ENCODE data around the gene STAC3.
A peak's percentile ranks its signal among the peaks of the same experiment; 100 is the strongest.

The STAC3 gene

DNA sequence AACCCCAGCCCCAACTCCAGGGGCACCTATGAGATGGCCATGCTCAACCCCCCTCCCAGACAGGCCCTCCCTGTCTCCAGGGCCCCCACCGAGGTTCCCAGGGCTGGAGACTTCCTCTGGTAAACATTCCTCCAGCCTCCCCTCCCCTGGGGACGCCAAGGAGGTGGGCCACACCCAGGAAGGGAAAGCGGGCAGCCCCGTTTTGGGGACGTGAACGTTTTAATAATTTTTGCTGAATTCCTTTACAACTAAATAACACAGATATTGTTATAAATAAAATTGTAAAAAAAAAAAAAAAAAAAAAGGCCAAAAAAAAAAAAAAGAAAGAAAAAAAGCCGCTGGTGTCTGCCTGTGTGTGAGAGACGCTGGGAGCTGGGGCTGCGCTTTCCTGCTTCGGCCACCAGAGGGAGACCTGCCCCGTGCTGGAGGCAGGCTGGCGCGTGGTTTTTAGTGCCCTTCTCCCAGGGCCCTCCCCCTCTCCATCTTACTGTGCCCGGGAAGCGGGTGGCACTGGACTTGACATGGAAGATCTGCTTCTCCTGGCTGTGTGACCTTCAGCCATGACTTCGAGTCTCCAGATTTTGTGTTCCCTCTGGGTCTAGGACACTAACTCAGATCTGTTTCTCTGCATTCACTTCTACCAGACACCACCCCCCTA, 37.8 kb downstream of the STAC3 start:
- TF ChIP-seq, protein P1, sequence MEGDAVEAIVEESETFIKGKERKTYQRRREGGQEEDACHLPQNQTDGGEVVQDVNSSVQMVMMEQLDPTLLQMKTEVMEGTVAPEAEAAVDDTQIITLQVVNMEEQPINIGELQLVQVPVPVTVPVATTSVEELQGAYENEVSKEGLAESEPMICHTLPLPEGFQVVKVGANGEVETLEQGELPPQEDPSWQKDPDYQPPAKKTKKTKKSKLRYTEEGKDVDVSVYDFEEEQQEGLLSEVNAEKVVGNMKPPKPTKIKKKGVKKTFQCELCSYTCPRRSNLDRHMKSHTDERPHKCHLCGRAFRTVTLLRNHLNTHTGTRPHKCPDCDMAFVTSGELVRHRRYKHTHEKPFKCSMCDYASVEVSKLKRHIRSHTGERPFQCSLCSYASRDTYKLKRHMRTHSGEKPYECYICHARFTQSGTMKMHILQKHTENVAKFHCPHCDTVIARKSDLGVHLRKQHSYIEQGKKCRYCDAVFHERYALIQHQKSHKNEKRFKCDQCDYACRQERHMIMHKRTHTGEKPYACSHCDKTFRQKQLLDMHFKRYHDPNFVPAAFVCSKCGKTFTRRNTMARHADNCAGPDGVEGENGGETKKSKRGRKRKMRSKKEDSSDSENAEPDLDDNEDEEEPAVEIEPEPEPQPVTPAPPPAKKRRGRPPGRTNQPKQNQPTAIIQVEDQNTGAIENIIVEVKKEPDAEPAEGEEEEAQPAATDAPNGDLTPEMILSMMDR (IDR thresholded peaks at IDR 0.05; ENCODE audit: low read depth, low read length, missing control alignments): peak; percentile 97
- H3K4me3 ChIP-seq (replicated peaks; ENCODE audit: low read depth, low read length): no peak overlapping the region
- peak; percentile 52 for DNase-seq (ENCODE audit: extremely low read depth, low read depth)

DNA sequence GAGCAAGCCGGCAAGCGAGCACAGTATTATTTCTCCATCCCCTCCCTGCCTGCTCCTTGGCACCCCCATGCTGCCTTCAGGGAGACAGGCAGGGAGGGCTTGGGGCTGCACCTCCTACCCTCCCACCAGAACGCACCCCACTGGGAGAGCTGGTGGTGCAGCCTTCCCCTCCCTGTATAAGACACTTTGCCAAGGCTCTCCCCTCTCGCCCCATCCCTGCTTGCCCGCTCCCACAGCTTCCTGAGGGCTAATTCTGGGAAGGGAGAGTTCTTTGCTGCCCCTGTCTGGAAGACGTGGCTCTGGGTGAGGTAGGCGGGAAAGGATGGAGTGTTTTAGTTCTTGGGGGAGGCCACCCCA, 38.3 kb downstream of the STAC3 start:
- DNase-seq (ENCODE audit: extremely low read depth, low read depth): no peak
- TF ChIP-seq, protein P1 (IDR thresholded peaks at IDR 0.05; ENCODE audit: low read depth, low read length, missing control alignments): no peak
- H3K4me3 ChIP-seq (replicated peaks; ENCODE audit: low read depth, low read length): no peak overlapping the region

DNA sequence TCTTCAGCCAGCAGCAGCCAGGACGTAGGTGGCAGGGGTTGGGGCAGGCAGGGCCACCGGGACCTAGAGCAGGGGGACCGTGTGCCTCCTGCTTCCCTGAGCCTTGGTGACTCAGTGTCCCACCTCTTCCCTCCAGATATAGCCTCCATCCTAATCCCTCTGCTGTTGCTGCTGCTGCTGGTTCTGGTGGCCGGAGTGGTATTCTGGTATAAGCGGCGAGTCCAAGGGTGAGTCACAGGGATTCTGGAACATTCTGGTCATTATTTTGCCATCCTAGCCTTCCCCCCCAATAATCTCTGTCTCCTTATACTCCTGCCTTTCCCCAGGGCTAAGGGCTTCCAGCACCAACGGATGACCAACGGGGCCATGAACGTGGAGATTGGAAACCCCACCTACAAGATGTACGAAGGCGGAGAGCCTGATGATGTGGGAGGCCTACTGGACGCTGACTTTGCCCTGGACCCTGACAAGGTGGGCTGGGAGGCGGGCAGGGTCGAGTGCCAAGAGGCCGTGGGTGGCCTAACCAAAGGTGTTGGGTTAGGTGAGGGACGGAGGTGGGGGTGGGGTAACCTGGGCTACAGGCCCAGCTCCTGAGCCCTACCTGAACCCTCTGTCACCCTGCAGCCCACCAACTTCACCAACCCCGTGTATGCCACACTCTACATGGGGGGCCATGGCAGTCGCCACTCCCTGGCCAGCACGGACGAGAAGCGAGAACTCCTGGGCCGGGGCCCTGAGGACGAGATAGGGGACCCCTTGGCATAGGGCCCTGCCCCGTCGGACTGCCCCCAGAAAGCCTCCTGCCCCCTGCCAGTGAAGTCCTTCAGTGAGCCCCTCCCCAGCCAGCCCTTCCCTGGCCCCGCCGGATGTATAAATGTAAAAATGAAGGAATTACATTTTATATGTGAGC, 38.9 kb downstream of the STAC3 start:
- TF ChIP-seq, protein P1 (IDR thresholded peaks at IDR 0.05; ENCODE audit: low read depth, low read length, missing control alignments): no peak
- H3K4me3 ChIP-seq (replicated peaks; ENCODE audit: low read depth, low read length): no peak overlapping the region
- no peak for DNase-seq (ENCODE audit: extremely low read depth, low read depth)

DNA sequence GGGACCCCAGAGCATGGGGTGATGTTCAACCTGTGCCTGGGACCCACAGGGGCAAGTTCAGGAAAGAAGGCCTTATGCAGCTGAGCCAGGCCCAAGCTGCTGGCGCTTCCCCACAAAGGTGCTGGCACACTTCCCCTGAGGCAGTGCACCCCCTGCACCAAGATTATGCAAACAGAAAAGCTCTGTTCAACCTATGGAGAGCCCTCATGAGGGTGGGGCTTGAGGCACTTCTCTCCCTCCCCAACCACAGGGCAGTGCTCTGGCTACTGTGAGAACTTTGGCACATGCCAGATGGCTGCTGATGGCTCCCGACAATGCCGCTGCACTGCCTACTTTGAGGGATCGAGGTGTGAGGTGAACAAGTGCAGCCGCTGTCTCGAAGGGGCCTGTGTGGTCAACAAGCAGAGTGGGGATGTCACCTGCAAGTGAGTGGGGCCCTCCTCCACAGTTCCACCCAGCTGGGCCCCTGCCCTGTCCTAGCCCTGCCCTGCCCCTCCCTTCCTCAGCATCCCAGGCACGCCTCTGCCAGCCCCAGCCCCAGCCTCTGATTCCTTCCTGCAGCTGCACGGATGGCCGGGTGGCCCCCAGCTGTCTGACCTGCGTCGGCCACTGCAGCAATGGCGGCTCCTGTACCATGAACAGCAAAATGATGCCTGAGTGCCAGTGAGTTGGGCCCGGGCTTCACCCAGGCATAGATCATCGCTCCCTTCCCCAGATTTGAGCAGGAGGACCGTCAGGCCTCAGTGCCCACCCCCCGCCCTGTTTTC, 39.9 kb downstream of the STAC3 start:
- no peak overlapping the region for H3K4me3 ChIP-seq (replicated peaks; ENCODE audit: low read depth, low read length)
- no peak for DNase-seq (ENCODE audit: extremely low read depth, low read depth)
- TF ChIP-seq, protein P1 (IDR thresholded peaks at IDR 0.05; ENCODE audit: low read depth, low read length, missing control alignments): no peak

DNA sequence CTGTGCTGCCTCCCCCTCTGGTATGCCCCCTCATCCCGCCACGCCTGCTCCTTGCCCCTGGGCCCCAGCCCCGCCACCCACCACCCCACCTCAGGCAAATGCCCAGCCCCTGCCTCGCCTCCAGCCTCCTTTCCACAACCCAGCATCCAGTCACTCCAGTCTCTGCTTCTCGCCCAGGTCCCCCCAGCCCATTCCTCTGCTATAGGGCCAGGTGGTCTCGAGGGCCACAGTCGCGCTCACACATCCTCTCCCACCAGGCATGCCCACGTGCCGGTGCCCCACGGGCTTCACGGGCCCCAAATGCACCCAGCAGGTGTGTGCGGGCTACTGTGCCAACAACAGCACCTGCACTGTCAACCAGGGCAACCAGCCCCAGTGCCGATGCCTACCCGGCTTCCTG, 40.5 kb downstream of the STAC3 start:
- H3K4me3 ChIP-seq (replicated peaks; ENCODE audit: low read depth, low read length): no peak overlapping the region
- TF ChIP-seq, protein P1 (IDR thresholded peaks at IDR 0.05; ENCODE audit: low read depth, low read length, missing control alignments): no peak

DNA sequence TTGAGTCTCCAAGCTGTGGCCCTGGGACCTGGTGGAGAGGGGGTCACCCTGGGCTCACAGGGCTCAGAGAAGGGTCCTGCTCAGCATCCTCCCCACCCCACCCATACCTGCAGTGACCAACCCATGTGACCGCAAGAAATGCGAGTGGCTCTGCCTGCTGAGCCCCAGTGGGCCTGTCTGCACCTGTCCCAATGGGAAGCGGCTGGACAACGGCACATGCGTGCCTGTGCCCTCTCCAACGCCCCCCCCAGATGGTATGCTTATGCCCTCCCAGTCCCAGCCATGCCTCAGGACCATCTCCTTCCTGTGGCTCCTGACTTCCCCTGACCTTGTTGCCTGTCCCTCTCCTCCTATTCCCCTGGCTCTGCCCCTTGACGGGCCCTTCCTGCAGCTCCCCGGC, 41.1 kb downstream of the STAC3 start:
- TF ChIP-seq, protein P1 (IDR thresholded peaks at IDR 0.05; ENCODE audit: low read depth, low read length, missing control alignments): no peak
- H3K4me3 ChIP-seq (replicated peaks; ENCODE audit: low read depth, low read length): no peak overlapping the region
- no peak for DNase-seq (ENCODE audit: extremely low read depth, low read depth)

More for the DNA sequence above, 40.5 kb downstream of the STAC3 start:
- no peak for DNase-seq (ENCODE audit: extremely low read depth, low read depth)

Data from HFF-Myc (cell line).